HG03342 (cell line): ENCODE measurements around the gene USP7.
"Not testable (repeated sequence)": the region's sequence is repeated elsewhere in the genome, so short reads cannot be mapped to it uniquely, and the experiment has no call there.

Experiments used
- ATAC-seq: cut with Tn5 transposase; IDR thresholded peaks from one replicate; pipeline ENCODE4 v1.9.1; 2021; ENCODE audit warnings: mild to moderate bottlenecking, moderate library complexity; ENCODE audit not compliant: unreplicated experiment

The USP7 gene

GRCh38 chr16:8928467-8928957 lies 35.2 kb downstream of the USP7 start:
- ATAC-seq, result no peak

GRCh38 chr16:8926827-8927226 lies 36.9 kb downstream of the USP7 start:
- no peak for ATAC-seq

GRCh38 chr16:8925455-8925854 lies 38.3 kb downstream of the USP7 start:
- ATAC-seq, result no peak

- ATAC-seq, result no peak
Observed at GRCh38 chr16:8924214-8924613, 39.5 kb downstream of the USP7 start.

GRCh38 chr16:8923199-8923598 lies 40.5 kb downstream of the USP7 start:
- no peak for ATAC-seq

- no peak for ATAC-seq
Observed at GRCh38 chr16:8921347-8921984, 42.2 kb downstream of the USP7 start.

- ATAC-seq, result no peak
Observed at GRCh38 chr16:8920645-8921346, 42.9 kb downstream of the USP7 start.

- ATAC-seq, result no peak
Observed at GRCh38 chr16:8919934-8920462, 43.7 kb downstream of the USP7 start.

GRCh38 chr16:8919089-8919933 lies 44.4 kb downstream of the USP7 start:
- ATAC-seq, result no peak

- not testable (repeated sequence) for ATAC-seq
Observed at GRCh38 chr16:8917336-8917735, 46.4 kb downstream of the USP7 start.

GRCh38 chr16:8916541-8917225 lies 47.0 kb downstream of the USP7 start:
- no peak for ATAC-seq

- no peak for ATAC-seq
Observed at GRCh38 chr16:8915722-8916301, 47.9 kb downstream of the USP7 start.

GRCh38 chr16:8914098-8914497 lies 49.6 kb downstream of the USP7 start:
- ATAC-seq, result no peak

GRCh38 chr16:8912793-8913192 lies 50.9 kb downstream of the USP7 start:
- no peak for ATAC-seq

- ATAC-seq, result no peak
Observed at GRCh38 chr16:8910811-8911210, 52.9 kb downstream of the USP7 start.

- no peak for ATAC-seq
Observed at GRCh38 chr16:8908810-8909468, 54.8 kb downstream of the USP7 start.

- no peak for ATAC-seq
Observed at GRCh38 chr16:8907096-8907495, 56.6 kb downstream of the USP7 start.

- no peak for ATAC-seq
Observed at GRCh38 chr16:8905795-8906591, 57.7 kb downstream of the USP7 start.

GRCh38 chr16:8905168-8905762 lies 58.4 kb downstream of the USP7 start:
- ATAC-seq, result no peak
